ENCODE measurements around the gene VTI1A. TPM values are rescaled to one million over a fixed set of nuclear protein-coding genes. Genes with fewer than 3 reads are reported as not detected.

Gene VTI1A
- total and polyA plus RNA-seq, 2 of the 8 experiments (the other 6 are each of a cell fraction or from before 2014, with no cell fraction given) = 6.0 to 20.0 TPM

GRCh38 chr10:112515126-112515525 is 68.1 kb downstream of the VTI1A start:
- Histone ChIP-seq H4K8ac (ENCODE audit: extremely low read depth, insufficient read depth, low read length) (no peak overlapping the region), H2BK120ac (replicated peaks; ENCODE audit: low read depth, low read length) (no peak overlapping the region), H2BK15ac (ENCODE audit: low read length) (no peak overlapping the region), H3K4ac (replicated peaks; ENCODE audit: insufficient read length, low read depth, low read length) (no peak overlapping the region), H3K18ac (ENCODE audit: extremely low read depth, low read length) (no peak overlapping the region), H3K23ac (ENCODE audit: insufficient read length) (no peak overlapping the region), H3K9ac (replicated peaks in 1 of 4; ENCODE audit: extremely low read depth in 1 of 4, low read depth in 3 of 4, low read length in 3 of 4) (no peak overlapping the region), H3K27ac (ENCODE audit: low read depth, low read length) (no peak overlapping the region), H3K56ac (replicated peaks; ENCODE audit: insufficient read length, low read depth, low read length) (no peak overlapping the region), H3K4me3 (ENCODE audit: extremely low read depth in 1 of 4, insufficient read depth in 2 of 4, low read depth in 3 of 4, low read length in 4 of 4) (no peak overlapping the region), H2BK20ac (ENCODE audit: low read length) (no peak overlapping the region), H3K79me2 (ENCODE audit: control insufficient read depth in 1 of 2, insufficient read depth in 2 of 2, low read length in 2 of 2) (no peaks in the 10 kb centered on the region), H2AK5ac (ENCODE audit: low read depth, low read length) (no peak overlapping the region), H3K4me1 (replicated peaks in 1 of 4; ENCODE audit: control insufficient read depth in 3 of 4, insufficient read depth in 4 of 4, low read length in 3 of 4) (no peaks in the 10 kb centered on the region), H3K79me1 (ENCODE audit: low read depth, low read length) (no peaks in the 10 kb centered on the region), H2BK5ac (ENCODE audit: low read depth, low read length) (no peak overlapping the region), H2AFZ (ENCODE audit: low read length) (no peak overlapping the region), H3K23me2 (ENCODE audit: low read depth, low read length) (no peaks in the 10 kb centered on the region), H4K91ac (replicated peaks; ENCODE audit: insufficient read length, low read length) (no peak overlapping the region), H2BK12ac (ENCODE audit: low read depth, low read length) (no peak overlapping the region), H3K27me3 (replicated peaks in 1 of 4; ENCODE audit: control insufficient read depth in 3 of 4, extremely low read depth in 1 of 4, insufficient read depth in 3 of 4, low read length in 3 of 4) (no peaks in the 10 kb centered on the region), H4K5ac (ENCODE audit: insufficient read length, low read depth, low read length) (no peak overlapping the region), H3K4me2 (ENCODE audit: insufficient read depth in 1 of 2, low read depth in 2 of 2, low read length in 2 of 2) (no peak overlapping the region), H4K20me1 (replicated peaks in 1 of 2; ENCODE audit: control insufficient read depth in 1 of 2, insufficient read depth in 2 of 2, low read length in 2 of 2) (no peaks in the 10 kb centered on the region), H3K9me3 (ENCODE audit: insufficient read depth in 2 of 2, low read depth in 1 of 2, low read length in 1 of 2) (no peaks in the 10 kb centered on the region), H3K36me3 (ENCODE audit: control insufficient read depth in 2 of 4, insufficient read depth in 4 of 4, low read length in 3 of 4) (no peaks in the 10 kb centered on the region), H3K14ac (ENCODE audit: insufficient read length) (no peak overlapping the region)
- ChIA-PET CTCF (ENCODE audit: partially characterized antibody) (no interaction called here), POLR2A (ENCODE audit: partially characterized antibody) (no interaction called here)
- no peak for FAIRE-seq
- DNase-seq (ENCODE audit: low read depth in 1 of 2, low spot score in 2 of 2) = no peak
- no peak for TF ChIP-seq HDAC2 (IDR thresholded peaks at IDR 0.05; ENCODE audit: borderline replicate concordance in 1 of 2, low read depth in 2 of 2, low read length in 2 of 2)
- TF ChIP-seq NRF1 (IDR thresholded peaks at IDR 0.05; ENCODE audit: low read depth, low read length) = no peak
- TF ChIP-seq TEAD4 (IDR thresholded peaks at IDR 0.05; ENCODE audit: low read depth, low read length) = no peak
- no peak for TF ChIP-seq SP1 (IDR thresholded peaks at IDR 0.05; ENCODE audit: low read depth, low read length)
- TF ChIP-seq RNF2 (IDR thresholded peaks at IDR 0.05; ENCODE audit: borderline replicate concordance, low read depth, low read length, missing control alignments, poor library complexity, severe bottlenecking) = no peak
- TF ChIP-seq POLR2AphosphoS5 (IDR thresholded peaks at IDR 0.05; ENCODE audit: low read depth, low read length) = no peak
- TF ChIP-seq SP2 (IDR thresholded peaks at IDR 0.05; ENCODE audit: low read length) = no peak
- TF ChIP-seq GABPA (IDR thresholded peaks at IDR 0.05; ENCODE audit: borderline replicate concordance, insufficient read depth, low read length) = no peak
- TF ChIP-seq MAX (IDR thresholded peaks at IDR 0.05) = no peak
- no peak for TF ChIP-seq KDM4A (IDR thresholded peaks at IDR 0.05; ENCODE audit: low read depth, low read length, severe bottlenecking)
- no peak for TF ChIP-seq RXRA (IDR thresholded peaks at IDR 0.05; ENCODE audit: insufficient read depth, low read depth, low read length)
- TF ChIP-seq BACH1 (IDR thresholded peaks at IDR 0.05; ENCODE audit: low read length) = no peak
- TF ChIP-seq POLR2A (IDR thresholded peaks at IDR 0.05; ENCODE audit: control extremely low read depth in 1 of 2, low read depth in 2 of 2, low read length in 2 of 2) = no peak
- no peak for TF ChIP-seq MAFK (IDR thresholded peaks at IDR 0.05; ENCODE audit: low read depth, low read length)
